Forelimb muscle (tissue), 1 donor: ENCODE results near the gene ETFA. TPM values are rescaled to one million over a fixed set of nuclear protein-coding genes. Genes with fewer than 3 reads are reported as not detected.

ENCODE experiments used
- DNase-seq: peaks from one replicate; pipeline ENCODE4 v3.0.0-alpha.2; 2013; ENCODE audit warnings: low read depth
- polyA plus RNA-seq: library from polyadenylated mRNA; unstranded; fragments of 120-200 nt; gene quantifications from one replicate; pipeline ENCODE4 v1.2.1, GENCODE V29; 2013; ENCODE audit not compliant: insufficient read length

Gene ETFA
- polyA plus RNA-seq, 1 donor = 113 TPM

GRCh38 chr15:76176487-76177085 lies 134.7 kb downstream of the ETFA start:
- DNase-seq = no peak

- DNase-seq = no peak
Observed at GRCh38 chr15:76176059-76176458, 135.2 kb downstream of the ETFA start.

- no peak for DNase-seq
Observed at GRCh38 chr15:76175442-76175841, 135.8 kb downstream of the ETFA start.

- no peak for DNase-seq
Observed at GRCh38 chr15:76174654-76175053, 136.6 kb downstream of the ETFA start.

- DNase-seq = no peak
Observed at GRCh38 chr15:76173317-76173834, 137.9 kb downstream of the ETFA start.

- DNase-seq = no peak
Observed at GRCh38 chr15:76172782-76173181, 138.5 kb downstream of the ETFA start.

GRCh38 chr15:76169911-76170800 lies 141.1 kb downstream of the ETFA start:
- DNase-seq = no peak

GRCh38 chr15:76169018-76169417 lies 142.3 kb downstream of the ETFA start:
- DNase-seq = no peak

GRCh38 chr15:76168237-76168984 lies 142.9 kb downstream of the ETFA start:
- no peak for DNase-seq

- DNase-seq = no peak
Observed at GRCh38 chr15:76165951-76166350, 145.3 kb downstream of the ETFA start.

Other genes starting within 250 kb of the ETFA start
- gene ISL2, start 25.3 kb upstream of the ETFA start, polyA plus RNA-seq = not detected